Mesodermal cell (in vitro differentiated cells): Measurements from ENCODE around the gene ZDHHC1.

ENCODE experiments used
- H3K27ac ChIP-seq: 2 replicates; pipeline ENCODE4 v1.7.0; 2013; ENCODE audit warnings: mild to moderate bottlenecking, low read depth, low read length, moderate library complexity; ENCODE audit not compliant: severe bottlenecking
- H3K36me3 ChIP-seq: 2 replicates; pipeline ENCODE4 v1.7.1; 2013; ENCODE audit warnings: mild to moderate bottlenecking, low read length, moderate library complexity; ENCODE audit not compliant: control insufficient read depth, insufficient read depth
- H3K4me1 ChIP-seq: one replicate; pipeline ENCODE4 v1.7.1; 2013; ENCODE audit warnings: mild to moderate bottlenecking, low read length; ENCODE audit not compliant: insufficient read depth, control insufficient read depth, poor library complexity, severe bottlenecking
- H3K4me3 ChIP-seq: 2 replicates; pipeline ENCODE4 v1.7.0; 2013; ENCODE audit warnings: low read length, control low read depth, mild to moderate bottlenecking; ENCODE audit not compliant: insufficient read depth, poor library complexity, severe bottlenecking; ENCODE audit errors: extremely low read depth
- H3K9me3 ChIP-seq: 2 replicates; pipeline ENCODE4 v1.7.1; 2013; ENCODE audit warnings: mild to moderate bottlenecking, low read length, moderate library complexity; ENCODE audit not compliant: control insufficient read depth
- WGBS, 2 experiments: methylation state at CpG; one replicate each; pipeline ENCODE4 v1.1.5; 2013; ENCODE audit warnings: missing lambda C conversion rate in 2 of 2; ENCODE audit not compliant: insufficient coverage in 2 of 2; 5-methylcytosine and 5-hydroxymethylcytosine counted together

The ZDHHC1 gene

DNA sequence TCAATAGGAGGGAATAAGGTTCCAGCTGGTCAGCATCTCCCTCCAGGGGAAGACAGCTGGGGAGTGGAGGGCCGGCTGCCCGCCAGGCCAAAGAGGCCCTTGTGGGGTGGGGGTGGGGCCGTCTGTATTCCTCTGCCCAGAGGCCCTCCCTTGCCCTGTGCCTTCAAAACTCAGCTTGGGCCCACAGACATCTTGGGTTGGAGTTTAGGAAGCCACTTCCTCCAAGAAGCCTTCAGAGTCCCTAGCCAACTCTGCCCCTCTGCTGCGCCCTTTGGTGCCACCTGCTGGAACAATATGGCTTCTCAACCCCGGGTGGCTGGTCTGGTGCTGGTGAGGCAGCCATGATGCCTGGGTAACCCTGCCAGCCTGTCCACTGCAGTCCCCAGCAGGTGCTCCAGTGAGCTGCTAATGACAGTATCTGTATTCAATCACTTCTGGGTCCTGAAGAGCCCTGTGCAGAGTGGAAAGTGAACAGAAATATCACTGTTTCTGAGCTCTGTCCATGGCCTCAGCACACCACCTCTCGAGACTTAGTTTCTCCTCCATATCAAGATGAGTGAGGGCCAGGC is 31.3 kb upstream of the ZDHHC1 start:
- no peak overlapping the region for H3K27ac ChIP-seq
- 71 to 84% methylated on average over 3 to 5 of the region's 6 CpGs for WGBS, 2 experiments
- no peaks in the 10 kb centered on the region for H3K4me1 ChIP-seq
- no peak overlapping the region for H3K4me3 ChIP-seq
- peaks cover 29% of the 10 kb centered on the region for H3K36me3 ChIP-seq
- H3K9me3 ChIP-seq, result no peaks in the 10 kb centered on the region

DNA sequence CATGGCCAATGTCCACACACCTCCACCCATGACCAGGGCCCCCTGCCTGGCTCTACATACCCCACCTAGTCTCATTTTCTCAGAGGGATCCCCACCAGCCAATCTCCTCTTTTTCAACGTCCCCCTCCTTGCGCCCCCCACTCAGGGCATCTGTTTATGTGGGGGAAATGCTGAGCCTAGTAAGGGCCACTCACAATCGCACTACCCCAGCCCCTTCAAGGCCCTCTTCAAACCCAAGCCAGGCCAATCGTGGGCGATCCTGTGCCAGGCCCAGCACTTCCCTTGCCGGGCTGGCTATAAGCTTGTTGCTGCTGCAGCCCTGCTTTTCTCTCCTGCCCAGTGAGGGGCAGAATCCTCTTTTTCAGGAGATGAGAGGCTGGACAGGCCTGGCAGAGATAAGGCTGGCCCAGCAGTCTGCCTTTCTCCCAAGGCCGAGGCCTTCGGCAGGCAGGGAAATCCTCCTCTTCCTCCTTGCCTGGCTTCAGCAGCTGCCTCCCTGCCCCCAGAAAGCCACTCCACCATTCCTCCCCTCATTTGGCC is 30.8 kb upstream of the ZDHHC1 start:
- no peak overlapping the region for H3K4me3 ChIP-seq
- H3K27ac ChIP-seq, result no peak overlapping the region
- H3K36me3 ChIP-seq, result peaks cover 29% of the 10 kb centered on the region
- H3K9me3 ChIP-seq, result no peaks in the 10 kb centered on the region
- 94 to 100% methylated on average over 6 of the region's 8 CpGs for WGBS, 2 experiments
- H3K4me1 ChIP-seq, result no peaks in the 10 kb centered on the region

DNA sequence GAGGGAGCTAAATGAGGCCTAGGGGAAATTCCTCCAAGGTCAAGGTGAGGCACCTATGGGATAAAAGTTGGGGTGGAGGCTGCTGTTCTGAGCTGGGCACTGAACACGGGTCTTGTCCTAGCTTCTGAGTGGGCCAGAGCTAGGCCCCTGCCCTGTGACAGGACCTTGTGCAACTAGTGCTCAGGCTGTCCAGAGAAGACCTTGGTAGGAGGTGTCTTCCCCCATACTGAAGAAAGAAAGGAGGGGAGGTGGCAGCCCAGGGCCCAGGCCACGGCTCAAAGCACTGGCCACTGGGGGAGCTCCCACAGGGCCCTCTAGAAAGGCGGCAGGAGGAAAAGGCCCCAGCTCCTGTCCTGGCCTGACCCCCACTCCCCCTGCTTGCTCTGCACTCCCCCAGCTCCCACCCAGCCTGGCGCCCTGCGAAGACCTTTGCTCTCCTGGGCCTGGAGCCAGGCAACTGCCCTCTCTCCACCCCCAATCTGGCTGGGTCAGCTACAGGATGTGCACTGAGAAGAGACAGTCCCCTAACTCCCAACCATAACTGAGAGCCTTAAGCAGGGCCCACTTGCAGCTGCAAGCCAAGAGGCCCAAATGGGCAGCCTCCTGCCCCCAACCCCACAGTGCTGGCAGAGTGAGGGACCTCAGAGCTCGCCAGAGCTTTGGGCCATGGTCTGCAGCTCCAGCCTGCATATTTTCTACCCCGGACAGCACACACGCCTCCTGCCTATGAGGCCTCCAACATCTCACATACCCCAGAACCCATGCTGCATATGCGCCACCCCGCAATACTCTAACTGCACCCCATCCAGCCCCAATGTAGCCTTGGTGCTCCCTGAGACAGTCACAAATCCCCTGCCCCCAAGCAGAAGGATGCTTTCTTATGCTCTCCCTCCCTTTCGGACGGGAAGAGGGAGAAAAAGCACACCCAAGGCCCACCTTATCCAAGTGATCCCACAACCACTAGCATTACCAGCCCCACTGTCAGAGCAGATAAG is 29.9 kb upstream of the ZDHHC1 start:
- 90 to 94% methylated on average over 6 to 9 of the region's 12 CpGs for WGBS, 2 experiments
- H3K4me3 ChIP-seq, result no peak overlapping the region
- no peak overlapping the region for H3K27ac ChIP-seq
- H3K9me3 ChIP-seq, result no peaks in the 10 kb centered on the region
- H3K36me3 ChIP-seq, result peaks cover 24% of the 10 kb centered on the region
- H3K4me1 ChIP-seq, result no peaks in the 10 kb centered on the region

DNA sequence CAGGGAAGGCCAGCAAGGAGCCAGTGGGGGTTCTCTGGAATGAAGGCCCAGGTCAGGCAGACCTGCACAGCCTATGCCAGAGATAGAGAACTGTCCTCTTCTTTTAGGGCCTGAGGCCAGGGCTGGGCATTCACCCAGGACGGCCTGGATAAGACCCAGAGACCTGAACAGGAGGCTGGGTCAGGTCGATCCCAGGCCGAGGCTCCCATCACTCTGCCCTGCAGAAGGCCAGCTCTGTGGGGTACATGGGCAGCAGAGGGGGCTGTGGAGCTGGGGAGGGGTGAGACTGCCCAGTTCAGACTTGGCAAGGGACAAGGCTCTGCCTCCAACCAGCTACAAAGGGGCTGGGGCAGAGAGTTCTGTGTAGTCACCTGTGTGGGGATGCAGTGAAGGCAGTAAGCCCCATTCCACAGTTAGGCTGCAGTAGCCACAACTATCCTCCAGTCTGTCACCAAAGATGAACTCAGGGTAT is 29.2 kb upstream of the ZDHHC1 start:
- 97 to 100% methylated on average over 1 to 3 of the region's 3 CpGs for WGBS, 2 experiments
- Histone ChIP-seq H3K4me3 (no peak overlapping the region), H3K36me3 (peaks cover 25% of the 10 kb centered on the region), H3K4me1 (no peaks in the 10 kb centered on the region), H3K9me3 (no peaks in the 10 kb centered on the region), H3K27ac (no peak overlapping the region)

DNA sequence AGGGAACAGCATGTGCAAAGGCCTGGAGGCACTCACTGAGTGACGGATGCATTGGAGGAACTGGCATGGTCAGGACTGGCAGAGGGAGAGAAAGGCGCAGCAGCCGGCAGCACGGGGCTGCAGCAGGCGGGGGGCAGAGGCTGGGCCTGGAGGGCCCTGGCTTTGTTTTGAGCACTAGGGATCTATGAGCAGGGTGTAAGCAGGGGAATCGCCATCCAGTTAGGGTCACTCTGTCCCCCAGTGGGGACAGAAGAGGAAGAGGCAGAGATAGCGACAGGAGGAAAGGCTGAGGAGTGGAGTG is 28.8 kb upstream of the ZDHHC1 start:
- Histone ChIP-seq H3K4me1 (no peaks in the 10 kb centered on the region), H3K9me3 (no peaks in the 10 kb centered on the region), H3K27ac (no peak overlapping the region), H3K4me3 (no peak overlapping the region), H3K36me3 (peaks cover 27% of the 10 kb centered on the region)
- 91 to 97% methylated on average over 7 of the region's 7 CpGs for whole genome bisulfite sequencing, 2 experiments

DNA sequence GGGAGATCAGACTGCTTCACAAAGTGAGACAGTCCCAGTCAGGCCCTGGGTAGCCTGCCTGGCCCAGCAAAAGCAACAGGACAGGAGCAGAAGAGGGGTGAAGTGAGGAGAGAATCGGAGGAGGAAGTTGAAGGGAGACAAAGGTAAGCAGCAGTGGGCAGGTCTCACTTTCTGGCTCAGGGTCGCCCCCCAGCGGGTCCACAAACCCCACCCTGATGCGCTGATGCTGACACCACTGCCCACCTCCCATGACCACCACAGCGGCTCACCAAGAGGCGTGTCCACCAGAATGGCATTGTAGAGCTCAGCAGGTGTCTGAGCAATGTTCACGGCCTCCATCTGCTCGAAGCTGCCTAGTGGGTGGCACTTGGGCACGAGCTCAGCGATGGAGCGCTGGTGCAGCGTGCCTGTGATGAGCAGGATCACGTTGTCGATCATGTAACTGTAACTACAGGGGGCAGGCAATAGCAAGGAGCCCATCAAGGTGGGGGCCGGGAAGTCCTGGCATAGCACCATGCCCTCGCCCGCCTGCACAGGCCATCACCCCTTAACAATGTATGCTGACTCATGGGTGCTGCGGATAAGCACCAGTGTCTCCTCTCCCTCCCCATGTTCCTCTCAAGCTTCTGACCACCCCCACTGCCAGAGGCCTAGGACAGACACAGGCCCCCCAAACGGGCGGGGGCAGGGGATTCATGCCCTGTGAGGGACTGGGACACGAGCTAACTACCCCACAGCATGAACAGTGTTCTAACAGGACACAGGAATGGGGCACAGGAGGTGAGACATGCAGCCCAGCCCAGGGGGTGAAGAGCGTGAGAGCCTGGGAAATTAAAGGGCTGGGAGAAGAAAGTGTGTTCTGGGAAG is 28.2 kb upstream of the ZDHHC1 start:
- WGBS, 2 experiments, result 78 to 83% methylated on average over 20 to 21 of the region's 22 CpGs
- Histone ChIP-seq H3K4me1 (no peaks in the 10 kb centered on the region), H3K36me3 (peaks cover 26% of the 10 kb centered on the region), H3K9me3 (no peaks in the 10 kb centered on the region), H3K27ac (no peak overlapping the region), H3K4me3 (no peak overlapping the region)

DNA sequence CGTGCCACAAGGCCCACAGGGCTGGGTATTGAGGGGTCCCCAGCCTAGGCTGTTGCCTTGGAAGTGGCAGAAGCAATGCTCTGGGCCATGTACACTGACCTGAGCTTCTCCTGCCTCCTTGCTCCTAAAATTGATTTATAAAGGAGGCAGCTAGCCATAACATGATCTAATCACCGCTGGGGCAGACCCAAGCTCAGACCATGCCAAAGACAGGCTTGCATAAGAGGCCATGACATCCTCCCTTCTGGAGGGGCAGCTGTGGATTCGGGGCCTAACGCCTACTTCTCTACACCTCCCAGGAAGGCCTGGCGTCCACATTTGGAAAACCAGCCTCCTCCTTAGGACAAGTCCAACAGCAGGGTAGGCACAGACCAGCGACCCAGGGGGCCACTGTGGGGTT is 27.0 kb upstream of the ZDHHC1 start:
- WGBS, 2 experiments, result 90 to 92% methylated on average over 3 to 4 of the region's 6 CpGs

DNA sequence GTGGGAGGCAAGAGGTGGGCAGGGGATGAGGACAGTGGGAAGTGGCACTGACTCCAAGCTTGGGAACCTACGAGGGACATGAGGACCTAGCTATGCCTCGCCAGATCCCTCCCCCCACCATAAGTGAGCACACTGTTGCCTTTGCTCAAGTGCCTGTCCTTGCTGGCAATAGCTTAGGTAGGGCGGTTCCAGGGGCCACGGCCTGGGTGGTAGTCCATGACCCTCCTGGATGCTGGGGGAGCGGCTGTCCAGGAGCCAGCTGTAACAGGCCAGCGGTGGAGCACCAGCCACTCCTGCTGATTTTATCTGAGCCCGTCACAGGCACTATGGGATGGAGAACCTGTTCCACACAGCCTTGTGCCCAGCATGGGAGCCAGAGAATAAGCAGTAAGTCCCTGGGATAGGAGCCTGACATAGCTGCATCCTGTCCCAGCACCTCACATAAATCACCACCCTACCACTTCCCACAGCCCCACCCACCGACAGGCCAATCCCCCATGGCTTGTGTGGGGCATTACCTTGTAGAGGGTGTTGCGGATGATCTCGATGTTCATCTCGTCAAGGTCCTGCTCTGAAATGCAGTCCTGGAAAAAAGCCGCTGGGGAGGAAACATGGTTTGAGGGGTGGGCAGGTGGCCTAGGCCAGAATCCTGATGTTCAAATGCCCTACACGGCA is 26.4 kb upstream of the ZDHHC1 start:
- 93 to 96% methylated on average over 11 to 13 of the region's 13 CpGs for WGBS, 2 experiments
- Histone ChIP-seq H3K36me3 (peaks cover 31% of the 10 kb centered on the region), H3K4me3 (no peak overlapping the region), H3K9me3 (no peaks in the 10 kb centered on the region), H3K27ac (no peak overlapping the region), H3K4me1 (no peaks in the 10 kb centered on the region)

More for the DNA sequence above, 27.0 kb upstream of the ZDHHC1 start:
- Histone ChIP-seq H3K9me3 (no peaks in the 10 kb centered on the region), H3K4me3 (no peak overlapping the region), H3K27ac (no peak overlapping the region), H3K36me3 (peaks cover 30% of the 10 kb centered on the region), H3K4me1 (no peaks in the 10 kb centered on the region)

DNA sequence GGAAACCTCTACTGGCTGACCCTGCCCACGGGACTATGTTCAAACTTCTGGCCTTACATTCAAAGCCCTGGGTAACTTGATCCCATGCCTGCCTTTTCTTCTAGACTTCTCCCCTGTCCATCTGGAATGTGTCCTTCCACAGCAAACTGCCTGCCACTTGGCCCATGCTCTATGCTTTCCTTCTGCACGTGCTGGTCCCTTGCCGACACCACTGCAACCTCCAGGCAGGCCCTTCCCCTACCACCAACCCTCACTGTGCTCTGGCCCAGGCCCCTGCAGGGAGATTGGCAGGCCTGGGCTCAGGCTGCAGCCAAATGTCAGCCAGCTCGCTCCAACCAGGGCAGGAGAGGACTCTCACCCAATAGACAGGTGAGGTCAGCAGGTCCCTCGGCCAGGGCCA is 25.6 kb upstream of the ZDHHC1 start:
- H3K9me3 ChIP-seq, result no peaks in the 10 kb centered on the region
- WGBS, 2 experiments, result 80 to 93% methylated on average over 3 to 5 of the region's 5 CpGs

DNA sequence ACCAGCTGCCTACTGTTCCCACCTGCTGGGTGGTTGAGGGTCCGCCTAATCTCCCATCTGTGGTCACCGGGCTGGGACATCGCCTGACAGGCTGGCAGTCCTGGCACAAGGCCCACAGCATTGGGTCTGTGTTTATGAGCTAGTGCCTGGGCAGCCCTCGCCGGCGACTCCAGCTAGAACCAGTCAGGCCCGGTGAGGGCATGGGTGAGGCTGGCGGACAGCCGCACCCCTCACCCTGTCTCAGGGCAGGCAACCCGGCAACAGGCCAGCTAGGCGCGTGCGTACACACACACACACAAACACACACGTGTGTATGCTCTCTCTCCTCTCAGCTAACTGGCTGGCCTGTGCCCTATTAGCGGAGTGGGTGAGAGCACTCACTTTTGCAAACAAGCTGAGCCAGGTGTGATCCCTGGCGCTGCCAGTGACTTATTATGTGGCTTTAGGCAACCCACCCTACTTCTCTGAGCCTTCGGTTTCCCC is 25.0 kb upstream of the ZDHHC1 start:
- Histone ChIP-seq H3K9me3 (no peaks in the 10 kb centered on the region), H3K36me3 (peaks cover 43% of the 10 kb centered on the region), H3K4me3 (no peak overlapping the region), H3K4me1 (no peaks in the 10 kb centered on the region), H3K27ac (no peak overlapping the region)
- WGBS, 2 experiments, result 95 to 96% methylated on average over 10 to 12 of the region's 17 CpGs

More for the DNA sequence above, 25.6 kb upstream of the ZDHHC1 start:
- Histone ChIP-seq H3K36me3 (peaks cover 39% of the 10 kb centered on the region), H3K4me3 (no peak overlapping the region), H3K4me1 (no peaks in the 10 kb centered on the region), H3K27ac (no peak overlapping the region)
